CD4-positive, alpha-beta memory T cell (primary cell): ENCODE data around the gene MRPL14. TPM values are rescaled to one million over a fixed set of nuclear protein-coding genes. Genes with fewer than 3 reads are reported as not detected.

Experiments used
- CTCF ChIA-PET: fragments of 350-600 bp; sonication (Branson Sonifier 250); formaldehyde crosslinking; loops from one replicate; lab custom pipeline; 2021; ENCODE audit warnings: inconsistent platforms; ENCODE audit not compliant: partially characterized antibody; lab: Charles Lee
- POLR2A ChIA-PET: fragments of 350-600 bp; sonication (Branson Sonifier 250); formaldehyde crosslinking; loops from one replicate; lab custom pipeline; 2021; ENCODE audit not compliant: partially characterized antibody; lab: Charles Lee
- DNase-seq, 5 donors: peaks; one replicate each; pipeline versions ENCODE4 v3.0.0 to v3.0.0-alpha.2; 2020 to 2022; ENCODE audit warnings: mixed read lengths in 1 of 5
- H3K27ac ChIP-seq: one replicate; pipeline ENCODE4 v1.7.0; 2013; ENCODE audit warnings: low read depth, low read length
- H3K27me3 ChIP-seq: 2 replicates; pipeline ENCODE4 v1.7.0; 2013; ENCODE audit warnings: mild to moderate bottlenecking, low read length, moderate library complexity; ENCODE audit not compliant: insufficient read depth
- H3K36me3 ChIP-seq: 2 replicates; pipeline ENCODE4 v1.7.0; 2013; ENCODE audit warnings: mild to moderate bottlenecking, low read length, moderate library complexity; ENCODE audit not compliant: insufficient read depth
- H3K4me1 ChIP-seq: 2 replicates; pipeline ENCODE4 v1.7.0; 2013; ENCODE audit warnings: mild to moderate bottlenecking, low read length, moderate library complexity; ENCODE audit not compliant: insufficient read depth
- H3K4me3 ChIP-seq, 2 donors: one replicate each; pipeline ENCODE4 v1.7.0; 2013; ENCODE audit warnings: low read length in 2 of 2, mild to moderate bottlenecking in 1 of 2
- H3K9me3 ChIP-seq, 2 donors: one replicate each; pipeline ENCODE4 v1.7.0; 2013; ENCODE audit warnings: low read length in 2 of 2, control low read depth in 1 of 2; ENCODE audit not compliant: control insufficient read depth in 1 of 2
- H3K27ac Mint-ChIP-seq, 7 donors: one replicate each; pipeline ENCODE4 v1.8.0; 2020 to 2021; ENCODE audit warnings: mixed read lengths in 7 of 7, mild to moderate bottlenecking in 6 of 7, inconsistent platforms in 3 of 7, moderate library complexity in 3 of 7
- H3K27me3 Mint-ChIP-seq, 2 donors: one replicate each; pipeline ENCODE4 v1.8.0; 2020 to 2021; ENCODE audit warnings: mixed read lengths in 2 of 2
- H3K36me3 Mint-ChIP-seq, 2 donors: one replicate each; pipeline ENCODE4 v1.8.0; 2020 to 2021; ENCODE audit warnings: mixed read lengths in 2 of 2, inconsistent platforms in 1 of 2, mild to moderate bottlenecking in 1 of 2
- H3K4me1 Mint-ChIP-seq, 4 donors: one replicate each; pipeline ENCODE4 v1.8.0; 2020 to 2021; ENCODE audit warnings: mixed read lengths in 4 of 4, mild to moderate bottlenecking in 1 of 4
- H3K4me3 Mint-ChIP-seq, 8 donors: one replicate each; pipeline ENCODE4 v1.8.0; 2020 to 2021; ENCODE audit warnings: mixed read lengths in 8 of 8, mild to moderate bottlenecking in 7 of 8, moderate library complexity in 6 of 8, inconsistent platforms in 3 of 8
- H3K9me3 Mint-ChIP-seq, 8 donors: one replicate each; pipeline ENCODE4 v1.8.0; 2020 to 2021; ENCODE audit warnings: mixed read lengths in 8 of 8, mild to moderate bottlenecking in 5 of 8, inconsistent platforms in 3 of 8, moderate library complexity in 1 of 8
- intact Hi-C: fragments of 100-400 bp; cut with micrococcal nuclease; formaldehyde crosslinking; loops from one replicate; pipeline ENCODE4 v1.15.1; 2023
- polyA plus RNA-seq, 2 donors: library from polyadenylated mRNA; unstranded; fragments of 300-500 nt; fragmentation: Illumina TruSeq; gene quantifications; one replicate each; pipeline ENCODE4 v1.2.3, GENCODE V29; 2021
- total RNA-seq, 2 experiments: library from RNA; stranded (reverse); gene quantifications; one replicate each; pipeline ENCODE4 v1.2.3, GENCODE V29; 2021

Gene MRPL14
- total and polyA plus RNA-seq, 4 experiments from 2014 or later = 21.7 to 123 (median 63.4) TPM

GRCh38 chr6:44076356-44077213 is 50.7 kb downstream of the MRPL14 start:
- H3K27ac Mint-ChIP-seq = no peak overlapping the region
- intact Hi-C loops = no loop called here

GRCh38 chr6:44075647-44076355 is 51.5 kb downstream of the MRPL14 start:
- no peaks in the 10 kb centered on the region for H3K27me3 ChIP-seq
- no peak for DNase-seq
- no peaks in the 10 kb centered on the region for H3K36me3 ChIP-seq
- no peaks in the 10 kb centered on the region for H3K9me3 ChIP-seq
- H3K27ac ChIP-seq = no peak overlapping the region
- H3K9me3 Mint-ChIP-seq = no peaks in the 10 kb centered on the region
- H3K27me3 Mint-ChIP-seq = peaks cover 5 to 13% of the 10 kb centered on the region in 2 donors
- peaks cover 0 to 2% of the 10 kb centered on the region in 2 donors for H3K36me3 Mint-ChIP-seq
- no peak overlapping the region for H3K4me3 ChIP-seq
- ChIA-PET POLR2A (no interaction called here), CTCF (interaction anchor here (1.0 to 3.7 kb wide), 9 partner anchors 9 to 491 kb away, joined by 3 to 64 read pairs (median 4); partner anchors contain the start of gene VEGFA)
- no peak overlapping the region for H3K4me3 Mint-ChIP-seq
- no peak overlapping the region for H3K27ac Mint-ChIP-seq
- intact Hi-C loops = no loop called here
- peaks cover 20% of the 10 kb centered on the region for H3K4me1 ChIP-seq
- H3K4me1 Mint-ChIP-seq = peaks cover 15 to 26% (median 18%) of the 10 kb centered on the region in 4 donors

More at GRCh38 chr6:44076356-44077213, 50.7 kb downstream of the MRPL14 start:
- Histone ChIP-seq H3K36me3 (no peaks in the 10 kb centered on the region), H3K4me3 (no peak overlapping the region), H3K27me3 (no peaks in the 10 kb centered on the region), H3K4me1 (peaks cover 20% of the 10 kb centered on the region), H3K9me3 (no peaks in the 10 kb centered on the region), H3K27ac (no peak overlapping the region)
- CTCF ChIA-PET = interaction anchor here (2.6 to 3.7 kb wide), 4 partner anchors 307 to 356 kb away, joined by 25 to 64 read pairs (median 44); partner anchors contain the start of gene VEGFA
- DNase-seq = no peak
- POLR2A ChIA-PET = no interaction called here
- Mint-ChIP-seq H3K27me3 (peaks cover 5 to 13% of the 10 kb centered on the region in 2 donors), H3K9me3 (no peaks in the 10 kb centered on the region), H3K36me3 (peaks cover 0 to 2% of the 10 kb centered on the region in 2 donors), H3K4me1 (peaks cover 15 to 26% (median 18%) of the 10 kb centered on the region in 4 donors), H3K4me3 (no peak overlapping the region)

GRCh38 chr6:44074813-44075646 is 52.2 kb downstream of the MRPL14 start:
- no peak for DNase-seq
- H3K9me3 ChIP-seq = no peaks in the 10 kb centered on the region
- peaks cover 0 to 2% of the 10 kb centered on the region in 2 donors for H3K36me3 Mint-ChIP-seq
- peak overlapping the region in 4 of 8 donors; percentile 89 to 91 (median 90) for H3K4me3 Mint-ChIP-seq
- H3K36me3 ChIP-seq = no peaks in the 10 kb centered on the region
- POLR2A ChIA-PET = interaction anchor here (1.0 to 2.5 kb wide), 2 partner anchors 305 to 350 kb away, joined by 3 to 16 read pairs; partner anchors contain the start of gene VEGFA
- H3K27me3 Mint-ChIP-seq = peaks cover 9 to 13% of the 10 kb centered on the region in 2 donors
- no peaks in the 10 kb centered on the region for H3K9me3 Mint-ChIP-seq
- CTCF ChIA-PET = interaction anchor here (0.8 to 3.7 kb wide), 21 partner anchors 8 to 490 kb away, joined by 3 to 64 read pairs (median 4); partner anchors contain the start of genes MAD2L1BP and VEGFA
- no peaks in the 10 kb centered on the region for H3K27me3 ChIP-seq
- peaks cover 15 to 26% (median 18%) of the 10 kb centered on the region in 4 donors for H3K4me1 Mint-ChIP-seq
- H3K27ac Mint-ChIP-seq = peak overlapping the region in 5 of 7 donors; percentile 20 to 58 (median 43)
- peaks cover 20% of the 10 kb centered on the region for H3K4me1 ChIP-seq
- H3K27ac ChIP-seq = no peak overlapping the region
- no peak overlapping the region for H3K4me3 ChIP-seq
- intact Hi-C loops = loop anchor here (1.0 kb wide), 4 partner anchors 306 to 467 kb away; no protein-coding TSS in a partner anchor

GRCh38 chr6:44074439-44074812 is 52.8 kb downstream of the MRPL14 start:
- CTCF ChIA-PET = interaction anchor here (0.8 to 3.7 kb wide), 22 partner anchors 9 to 490 kb away, joined by 3 to 64 read pairs (median 4); partner anchors contain the start of genes MAD2L1BP and VEGFA
- intact Hi-C loops = loop anchor here (1.0 kb wide), 4 partner anchors 305 to 466 kb away; no protein-coding TSS in a partner anchor
- POLR2A ChIA-PET = interaction anchor here (1.0 to 2.5 kb wide), 3 partner anchors 10 to 350 kb away, joined by 3 to 16 read pairs (median 3); partner anchors contain the start of gene VEGFA
- Histone ChIP-seq H3K9me3 (no peaks in the 10 kb centered on the region), H3K4me3 (peak overlapping the region in 1 of 2 donors; percentile 14), H3K27me3 (no peaks in the 10 kb centered on the region), H3K4me1 (peaks cover 20% of the 10 kb centered on the region), H3K27ac (no peak overlapping the region), H3K36me3 (no peaks in the 10 kb centered on the region)
- peak overlapping the region in 5 of 7 donors; percentile 20 to 58 (median 43) for H3K27ac Mint-ChIP-seq
- DNase-seq = peak; percentile 60 to 68 (median 63)
- peaks cover 0 to 2% of the 10 kb centered on the region in 2 donors for H3K36me3 Mint-ChIP-seq
- H3K4me3 Mint-ChIP-seq = peak overlapping the region; percentile 71 to 91 (median 88)
- peaks cover 15 to 26% (median 18%) of the 10 kb centered on the region in 4 donors for H3K4me1 Mint-ChIP-seq
- H3K27me3 Mint-ChIP-seq = peaks cover 10 to 13% of the 10 kb centered on the region in 2 donors
- no peaks in the 10 kb centered on the region for H3K9me3 Mint-ChIP-seq

GRCh38 chr6:44073612-44074438 is 53.4 kb downstream of the MRPL14 start:
- H3K27me3 Mint-ChIP-seq = peaks cover 10 to 12% of the 10 kb centered on the region in 2 donors
- CTCF ChIA-PET = interaction anchor here (0.9 to 3.7 kb wide), 19 partner anchors 10 to 438 kb away, joined by 3 to 64 read pairs (median 4); partner anchors contain the start of genes MAD2L1BP and VEGFA
- H3K36me3 ChIP-seq = no peaks in the 10 kb centered on the region
- no peaks in the 10 kb centered on the region for H3K27me3 ChIP-seq
- peaks cover 14 to 21% (median 18%) of the 10 kb centered on the region in 4 donors for H3K4me1 Mint-ChIP-seq
- H3K9me3 ChIP-seq = no peaks in the 10 kb centered on the region
- H3K27ac Mint-ChIP-seq = peak overlapping the region in 4 of 7 donors; percentile 42 to 68 (median 62)
- H3K36me3 Mint-ChIP-seq = peaks cover 0 to 2% of the 10 kb centered on the region in 2 donors
- peak overlapping the region; percentile 71 to 91 (median 88) for H3K4me3 Mint-ChIP-seq
- no peaks in the 10 kb centered on the region for H3K9me3 Mint-ChIP-seq
- intact Hi-C loops = loop anchor here (1.0 kb wide), 4 partner anchors 305 to 466 kb away; no protein-coding TSS in a partner anchor
- peaks cover 20% of the 10 kb centered on the region for H3K4me1 ChIP-seq
- no peak overlapping the region for H3K27ac ChIP-seq
- POLR2A ChIA-PET = interaction anchor here (1.0 to 2.5 kb wide), 4 partner anchors 9 to 386 kb away, joined by 3 to 16 read pairs (median 3); partner anchors contain the start of gene VEGFA
- peak overlapping the region in 1 of 2 donors; percentile 39 for H3K4me3 ChIP-seq
- DNase-seq = peak in 2 of 5 donors; percentile 4 to 5
